SW480 (cell line): ENCODE results near the gene KATNAL1.
A peak's percentile ranks its signal among the peaks of the same experiment; 100 is the strongest.
"Not testable (repeated sequence)": the region's sequence is repeated elsewhere in the genome, so short reads cannot be mapped to it uniquely, and the experiment has no call there.

Experiments
- DNase-seq: peaks from one replicate; pipeline ENCODE4 v3.0.0-alpha.2; 2016; ENCODE audit warnings: low spot score

Gene KATNAL1

DNA sequence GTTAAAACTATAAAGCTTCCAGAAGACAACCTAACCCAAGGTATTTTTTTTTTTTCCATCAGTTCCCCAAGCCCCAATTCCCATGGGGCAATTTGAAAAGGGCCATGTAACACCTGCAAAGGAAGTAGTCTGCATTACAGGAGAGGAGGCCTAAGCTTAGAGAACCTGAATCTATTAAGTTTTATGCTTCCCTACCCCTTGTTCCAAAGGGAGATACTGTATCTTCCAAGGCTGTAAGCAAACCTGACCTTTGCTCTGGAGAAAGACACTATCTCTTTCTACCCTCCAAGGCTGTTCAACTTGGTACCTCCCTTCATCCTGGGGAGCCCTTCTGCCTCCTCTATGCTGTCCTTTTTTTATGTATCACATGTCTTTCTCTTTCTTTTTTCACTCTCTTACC lies 15.0 kb downstream of the KATNAL1 start:
- DNase-seq: no peak

DNA sequence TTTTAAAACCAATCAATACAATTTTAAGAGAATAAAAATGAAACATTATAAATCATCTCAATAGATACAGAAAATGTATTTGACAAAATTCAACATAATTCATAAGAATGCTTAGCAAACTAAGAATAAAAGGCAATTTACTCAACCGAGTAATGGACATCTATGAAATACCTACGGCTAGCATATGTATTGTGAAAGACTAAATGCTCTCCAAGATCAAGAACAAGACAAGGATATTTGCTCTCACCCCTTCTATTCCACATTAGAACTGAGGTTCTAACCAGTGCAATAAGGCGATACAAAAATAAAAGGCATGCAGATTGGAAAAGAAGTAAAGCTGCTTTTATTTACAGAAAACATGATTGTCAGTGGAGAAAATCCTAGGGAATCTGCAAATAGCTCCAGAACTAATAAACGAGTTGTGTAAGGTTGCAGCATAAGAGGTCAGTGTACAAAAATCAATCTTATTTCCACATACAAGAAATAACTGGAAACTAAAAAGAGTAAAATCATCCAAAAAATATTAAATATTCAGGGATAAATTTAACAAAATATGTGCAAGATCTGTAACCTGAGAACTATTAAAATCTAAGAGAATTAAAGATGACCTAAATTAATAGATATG lies 16.4 kb downstream of the KATNAL1 start:
- DNase-seq: no peak

DNA sequence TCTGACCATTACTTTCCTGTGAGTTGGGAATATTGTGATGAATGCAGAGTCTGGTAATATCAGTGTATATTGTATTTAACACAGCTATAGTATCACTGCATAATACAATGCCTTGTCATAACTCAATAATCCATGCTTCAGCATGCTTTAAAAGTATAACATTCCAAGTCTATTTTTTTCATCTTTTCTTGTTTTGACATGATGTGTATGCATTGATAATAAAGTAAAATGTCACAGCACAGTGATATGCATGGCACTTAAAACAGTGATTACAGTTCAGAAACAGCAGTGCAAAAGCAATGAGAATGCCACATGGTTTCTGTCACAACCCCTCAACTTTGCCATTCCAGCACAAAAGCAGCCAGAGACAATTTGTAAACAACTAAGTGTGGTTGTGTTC lies 17.8 kb downstream of the KATNAL1 start:
- DNase-seq: no peak

DNA sequence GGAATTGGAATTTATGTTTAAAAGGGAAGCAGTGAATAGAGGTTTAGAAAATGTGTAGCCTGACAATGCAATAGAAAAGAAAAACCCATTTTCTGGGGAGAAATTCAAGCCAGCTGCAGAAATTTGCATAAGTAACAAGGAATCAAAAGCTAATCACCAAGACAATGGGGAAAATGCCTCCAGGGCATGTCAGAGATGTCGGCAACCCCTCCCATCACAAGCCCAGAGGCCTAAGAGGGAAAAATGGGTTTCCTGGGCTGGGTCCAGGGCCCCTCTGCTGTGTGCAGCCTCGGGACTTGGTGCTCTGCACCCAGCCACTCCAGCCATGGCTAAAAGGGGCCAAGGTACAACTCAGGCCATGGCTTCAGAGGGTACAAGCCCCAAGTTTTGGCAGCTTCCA lies 21.3 kb downstream of the KATNAL1 start:
- DNase-seq: not testable (repeated sequence)

DNA sequence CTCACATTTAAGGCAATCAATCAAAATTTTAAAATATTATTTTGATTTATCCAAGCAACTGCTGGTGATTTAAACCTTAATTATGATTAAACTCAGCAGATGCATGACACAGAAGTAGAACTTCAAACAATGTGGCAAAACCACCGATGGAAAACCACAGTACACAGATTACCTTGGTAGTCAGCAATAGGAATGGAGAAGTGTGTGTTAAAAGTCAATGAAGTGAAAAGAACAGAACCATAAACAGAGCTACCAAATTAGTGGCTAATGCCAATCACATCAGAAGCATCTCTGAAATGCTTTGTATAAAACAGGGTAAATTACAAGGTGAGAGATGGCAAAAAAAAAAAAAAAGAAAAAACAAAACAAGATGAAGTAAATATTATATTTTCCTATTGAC lies 31.2 kb downstream of the KATNAL1 start:
- DNase-seq: peak; percentile 22

DNA sequence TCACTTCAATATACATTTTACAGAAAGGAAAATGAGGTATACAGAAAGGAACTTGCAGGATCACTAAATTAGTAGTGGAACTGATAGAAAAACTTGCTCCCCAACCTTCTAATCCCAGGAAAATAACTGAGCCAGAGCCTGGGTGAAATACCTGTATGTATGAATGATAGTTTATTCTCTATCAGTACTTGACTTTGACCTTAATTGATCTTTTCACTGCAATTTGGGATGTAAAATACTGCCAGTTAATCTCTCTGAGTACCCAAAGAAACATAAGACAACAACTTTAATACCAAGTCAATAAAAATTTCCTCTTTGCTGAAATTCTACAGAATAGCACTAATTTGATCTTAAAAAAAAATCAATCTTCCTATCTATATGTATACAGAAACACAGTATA lies 33.3 kb downstream of the KATNAL1 start:
- no peak for DNase-seq

DNA sequence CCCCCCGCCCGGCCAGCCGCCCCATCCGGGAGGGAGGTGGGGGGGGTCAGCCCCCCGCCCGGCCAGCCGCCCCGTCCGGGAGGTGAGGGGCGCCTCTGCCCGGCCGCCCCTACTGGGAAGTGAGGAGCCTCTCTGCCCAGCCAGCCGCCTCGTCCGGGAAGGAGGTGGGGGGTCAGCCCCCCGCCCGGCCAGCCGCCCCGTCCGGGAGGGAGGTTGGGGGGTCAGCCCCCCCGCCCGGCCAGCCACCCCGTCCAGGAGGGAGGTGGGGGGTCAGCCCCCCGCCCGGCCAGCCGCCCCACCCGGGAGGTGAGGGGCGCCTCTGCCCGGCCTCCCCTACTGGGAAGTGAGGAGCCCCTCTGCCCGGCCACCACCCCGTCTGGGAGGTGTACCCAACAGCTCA lies 37.3 kb downstream of the KATNAL1 start:
- DNase-seq: not testable (repeated sequence)

DNA sequence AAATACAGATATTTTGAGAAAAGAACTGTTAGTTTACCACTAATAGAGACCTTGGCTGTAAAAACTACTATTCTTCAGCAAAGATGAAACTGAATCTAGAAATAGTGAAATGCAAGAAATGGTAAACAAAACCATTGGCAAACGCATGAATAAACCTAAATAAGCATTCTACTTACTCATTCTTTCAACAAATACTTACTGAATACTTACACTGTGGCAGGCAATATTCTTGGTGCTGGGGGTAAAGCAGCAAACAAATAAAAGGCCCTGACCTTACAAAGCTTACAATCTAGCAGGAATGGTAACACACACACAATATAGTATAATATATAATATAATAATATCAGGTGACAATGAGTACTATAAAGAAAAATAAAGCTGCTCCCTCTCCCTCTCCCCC lies 38.7 kb downstream of the KATNAL1 start:
- DNase-seq: no peak

DNA sequence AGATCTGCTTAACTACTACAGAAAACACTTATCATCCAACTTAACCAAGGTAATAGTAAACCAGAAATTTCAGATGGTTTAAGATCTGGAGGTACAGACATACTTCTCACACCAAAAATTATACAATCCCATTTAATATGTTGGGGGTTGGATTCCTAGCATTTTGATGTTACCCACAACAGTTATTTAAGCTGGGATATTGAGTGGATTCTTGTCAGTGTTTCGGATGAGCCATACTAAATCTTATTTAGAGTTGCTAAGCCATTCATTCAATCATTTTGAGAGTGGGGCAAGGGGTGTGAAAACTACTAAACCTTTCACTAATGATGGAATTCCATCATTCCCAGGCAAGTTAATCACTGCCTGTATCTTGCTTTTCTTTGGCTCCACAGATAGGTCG lies 40.6 kb downstream of the KATNAL1 start:
- no peak for DNase-seq

DNA sequence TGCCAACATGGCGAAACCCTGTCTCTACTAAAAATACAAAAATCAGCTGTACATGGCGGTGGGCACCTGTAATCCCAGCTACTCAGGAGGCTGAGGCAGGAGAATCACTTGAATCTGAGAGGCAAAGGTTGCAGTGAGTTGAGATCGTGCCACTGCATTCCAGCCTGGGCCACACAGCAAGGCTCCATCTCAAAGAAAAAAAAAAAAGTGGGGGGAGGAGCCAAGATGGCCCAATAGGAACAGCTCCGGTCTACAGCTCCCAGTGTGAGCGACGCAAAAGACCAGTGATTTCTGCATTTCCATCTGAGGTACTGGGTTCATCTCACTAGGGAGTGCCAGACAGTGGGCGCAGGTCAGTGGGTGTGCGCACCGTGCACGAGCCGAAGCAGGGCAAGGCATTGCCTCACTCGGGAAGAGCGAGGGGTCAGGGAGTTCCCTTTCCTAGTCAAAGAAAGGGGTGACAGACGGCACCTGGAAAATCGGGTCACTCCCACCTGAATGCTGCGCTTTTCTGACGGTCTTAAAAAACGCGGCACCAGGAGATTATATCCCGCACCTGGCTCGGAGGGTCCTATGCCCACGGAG lies 48.1 kb downstream of the KATNAL1 start:
- DNase-seq: not testable (repeated sequence)

DNA sequence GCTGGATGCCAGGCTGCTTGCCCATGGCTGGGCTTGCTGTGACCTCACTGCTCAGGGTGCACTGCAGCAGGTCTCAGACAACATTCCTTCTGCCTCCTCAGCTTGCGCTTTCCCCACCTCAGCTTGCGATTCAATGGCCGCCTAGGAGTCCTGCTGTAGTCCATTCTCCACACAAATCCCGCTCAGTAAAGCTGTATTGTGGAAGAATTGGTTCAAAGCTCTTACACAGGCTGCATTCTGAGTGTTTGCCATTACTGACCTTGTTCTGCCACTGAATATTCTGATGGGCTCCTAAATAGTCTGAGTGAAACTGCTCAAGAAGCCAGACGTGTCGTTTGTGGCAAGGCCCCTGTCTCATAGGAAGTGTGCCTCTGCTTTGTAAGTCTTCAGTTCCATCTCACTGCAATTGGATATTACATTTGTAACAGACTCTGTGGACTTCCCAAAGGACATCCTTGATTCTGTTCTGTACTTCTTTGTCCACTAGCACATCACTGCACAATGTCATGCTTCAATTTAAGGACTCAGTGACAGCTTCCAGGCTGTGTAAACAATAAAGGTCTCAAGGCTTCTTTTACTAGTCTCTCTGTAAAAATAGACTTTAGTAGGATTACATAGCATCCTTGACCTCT lies 49.8 kb downstream of the KATNAL1 start:
- DNase-seq: no peak

DNA sequence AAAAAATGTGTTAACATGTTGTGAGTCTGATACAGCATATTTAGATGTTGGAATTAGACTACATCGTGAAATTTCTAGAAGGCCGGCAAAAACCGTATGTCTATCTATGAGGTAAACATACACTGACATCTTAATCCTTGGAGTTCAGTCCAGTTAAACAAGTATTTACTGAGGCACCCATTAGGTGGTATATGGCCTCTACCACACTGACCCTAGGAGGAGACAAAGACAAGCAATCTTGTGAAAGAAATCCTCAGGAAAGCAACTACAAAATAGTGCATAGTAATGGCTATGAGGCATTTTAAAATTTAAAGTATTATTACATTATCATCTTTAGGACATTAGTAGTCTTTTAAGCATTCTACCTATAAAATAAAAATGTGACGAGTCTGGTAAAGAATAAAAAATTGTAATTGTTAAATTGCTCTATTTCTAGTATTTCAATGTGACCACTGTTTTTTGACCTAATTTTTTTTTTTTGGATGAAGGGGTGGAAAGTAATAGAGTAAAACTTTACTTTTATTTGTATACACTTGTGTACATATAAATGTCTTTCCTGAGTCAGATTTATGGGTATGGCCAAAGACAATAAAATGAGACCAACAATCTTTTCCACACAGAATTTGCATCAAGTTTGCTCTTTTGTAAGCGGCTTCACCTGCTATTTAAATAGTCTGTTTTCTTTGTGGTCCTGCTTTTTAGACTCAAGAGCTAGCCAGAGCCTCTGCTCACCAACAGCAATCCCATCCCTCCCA lies 50.5 kb downstream of the KATNAL1 start:
- DNase-seq: no peak

DNA sequence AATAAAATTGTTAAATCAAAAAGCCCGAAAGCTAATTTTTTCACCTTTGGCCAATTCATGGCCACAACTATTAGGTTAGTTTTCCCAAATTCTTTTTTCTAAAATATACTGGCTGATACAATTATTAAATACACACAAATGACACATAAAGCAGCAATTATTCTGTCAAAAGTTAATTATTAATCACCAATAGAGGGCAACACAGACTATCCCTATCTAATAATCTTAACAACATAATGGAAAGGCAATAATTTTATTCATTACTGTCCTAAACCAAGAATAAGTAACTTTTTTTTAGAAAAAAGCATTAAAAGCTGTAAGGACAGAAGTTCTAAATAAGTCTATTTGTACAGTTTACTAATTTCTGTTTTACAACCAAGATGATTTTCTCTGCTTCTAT lies 51.7 kb downstream of the KATNAL1 start:
- DNase-seq: no peak

DNA sequence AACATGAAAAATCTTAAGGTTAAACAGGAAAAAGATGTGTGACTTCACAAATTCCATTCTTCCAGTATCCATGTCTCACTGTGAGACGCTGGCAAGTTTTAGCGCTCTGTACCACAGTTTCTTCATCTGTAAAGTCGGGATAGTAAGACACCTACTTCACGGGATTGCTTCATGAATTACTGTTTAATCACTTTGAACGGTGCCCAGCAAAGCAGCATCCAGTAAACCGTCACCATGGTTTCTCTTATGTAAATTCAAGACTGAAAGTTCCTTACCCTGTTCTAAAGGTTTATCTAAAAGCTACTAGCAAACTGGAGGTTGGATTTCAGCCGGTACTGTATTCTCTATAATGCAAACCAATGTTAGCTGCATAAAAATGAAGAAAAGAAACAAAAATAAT lies 53.5 kb downstream of the KATNAL1 start:
- no peak for DNase-seq

DNA sequence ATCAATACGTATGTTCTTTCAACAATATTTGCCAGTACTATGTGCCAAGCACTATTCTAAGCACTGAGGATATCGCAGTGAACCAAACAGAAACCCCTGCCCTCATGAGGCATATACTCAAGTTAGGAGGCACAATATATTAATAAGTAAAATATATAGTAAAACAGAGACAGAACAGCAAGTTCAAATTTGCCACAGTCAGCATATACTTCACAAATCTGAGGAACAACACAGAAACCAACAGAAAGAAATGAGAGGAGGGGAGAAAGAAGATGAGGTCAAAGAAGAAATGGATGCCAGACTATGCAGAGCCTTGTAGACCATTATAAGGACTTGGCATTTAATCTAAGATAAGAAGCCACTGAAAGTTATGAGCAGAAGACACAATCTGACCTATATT lies 59.9 kb downstream of the KATNAL1 start:
- DNase-seq: no peak

DNA sequence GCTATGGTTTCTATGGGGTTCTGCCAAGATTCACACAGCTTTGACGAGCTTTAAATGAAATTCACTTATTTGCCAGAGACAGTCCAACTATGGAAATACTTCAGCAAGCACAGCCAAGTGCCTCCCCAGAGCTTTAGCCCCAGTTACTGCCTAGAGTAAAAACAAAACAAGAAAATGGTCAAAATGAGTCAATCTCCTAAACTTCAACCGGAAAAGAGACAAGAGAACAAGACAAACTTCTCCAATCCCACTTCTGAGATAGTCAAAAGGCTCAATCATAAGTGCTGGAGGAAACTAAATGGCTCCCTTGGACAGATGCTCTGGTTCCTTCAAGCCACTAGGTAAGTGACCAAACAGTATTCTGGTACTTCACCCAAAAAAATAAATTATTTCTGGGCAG lies 65.8 kb downstream of the KATNAL1 start:
- no peak for DNase-seq

DNA sequence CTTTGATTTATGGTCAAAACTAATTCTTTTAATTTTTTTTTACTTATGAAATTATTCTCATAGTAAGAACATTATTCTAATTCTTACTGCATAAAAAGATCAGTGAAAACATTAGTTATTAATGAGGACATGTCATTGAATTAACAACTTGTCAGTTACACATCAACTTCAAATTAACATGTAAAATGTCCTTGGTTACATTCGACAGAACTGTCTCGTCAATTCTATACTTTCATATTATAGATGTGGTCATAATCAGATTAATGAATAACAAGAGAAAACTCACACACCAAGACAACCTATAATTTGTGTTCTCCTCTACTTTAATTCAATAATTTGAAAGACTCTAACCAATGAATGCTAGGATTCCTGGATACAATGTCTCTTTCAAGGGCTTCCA lies 66.7 kb downstream of the KATNAL1 start:
- no peak for DNase-seq

DNA sequence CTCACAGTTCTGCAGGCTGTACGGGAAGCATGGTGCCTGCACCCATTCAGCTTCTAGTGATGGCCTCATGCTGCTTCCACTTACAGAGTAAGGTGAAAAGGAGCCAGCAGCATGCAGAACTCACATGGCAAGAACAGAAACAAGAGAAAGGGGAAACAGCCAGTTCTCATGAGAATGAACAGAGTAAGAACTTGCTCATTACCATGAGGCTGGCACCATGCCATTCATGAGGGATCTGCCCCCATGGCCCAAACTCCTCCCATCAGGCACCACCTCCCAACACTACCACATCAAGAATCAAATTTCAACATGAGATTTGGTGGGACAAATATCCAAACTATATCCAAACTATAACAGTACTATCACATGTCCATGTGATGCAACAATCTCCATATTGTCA lies 72.1 kb downstream of the KATNAL1 start:
- no peak for DNase-seq

DNA sequence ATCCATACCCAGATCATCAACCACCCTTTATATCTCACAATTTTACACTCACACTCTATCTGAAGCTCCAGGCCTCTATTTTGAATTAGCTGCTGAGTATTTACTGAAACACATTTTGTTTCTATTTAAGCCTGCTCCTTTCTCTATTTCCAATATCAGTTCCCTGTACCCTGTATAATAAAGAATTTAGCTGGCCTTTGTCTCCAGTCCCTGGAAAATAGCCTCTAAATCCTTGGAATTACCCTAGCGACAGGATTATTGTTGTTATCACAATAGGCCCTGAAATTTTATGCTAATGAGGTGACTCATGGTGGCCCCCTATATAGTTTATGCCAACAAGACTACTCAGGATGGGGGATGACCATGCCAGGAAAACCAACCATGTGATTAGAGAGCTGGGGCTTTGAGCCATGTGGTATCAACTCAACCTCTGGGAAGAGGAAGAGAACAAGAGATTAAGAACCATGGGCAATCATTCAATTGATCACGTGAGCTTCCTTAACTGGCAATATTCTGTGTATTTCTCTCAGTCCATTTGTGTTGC lies 72.7 kb downstream of the KATNAL1 start:
- DNase-seq: no peak

DNA sequence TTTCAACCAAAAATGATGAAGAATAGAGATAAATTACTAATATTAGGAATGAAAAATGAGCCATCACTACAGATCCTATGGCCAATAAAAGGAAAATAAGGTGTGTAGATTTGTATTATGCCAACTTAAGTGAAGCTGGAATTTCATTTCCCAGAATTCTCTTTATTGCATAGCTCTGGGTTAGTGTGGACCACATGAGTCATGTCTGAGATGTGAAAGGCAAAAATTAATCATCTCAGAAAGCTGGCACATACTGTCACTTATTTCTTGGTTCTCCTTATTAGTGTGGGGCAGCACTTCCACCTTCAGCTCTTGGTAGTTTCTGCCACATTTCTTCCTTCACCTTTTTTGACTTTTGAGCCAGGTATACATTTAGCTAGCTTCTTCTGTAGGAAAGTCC lies 82.6 kb downstream of the KATNAL1 start:
- peak; percentile 9 for DNase-seq

DNA sequence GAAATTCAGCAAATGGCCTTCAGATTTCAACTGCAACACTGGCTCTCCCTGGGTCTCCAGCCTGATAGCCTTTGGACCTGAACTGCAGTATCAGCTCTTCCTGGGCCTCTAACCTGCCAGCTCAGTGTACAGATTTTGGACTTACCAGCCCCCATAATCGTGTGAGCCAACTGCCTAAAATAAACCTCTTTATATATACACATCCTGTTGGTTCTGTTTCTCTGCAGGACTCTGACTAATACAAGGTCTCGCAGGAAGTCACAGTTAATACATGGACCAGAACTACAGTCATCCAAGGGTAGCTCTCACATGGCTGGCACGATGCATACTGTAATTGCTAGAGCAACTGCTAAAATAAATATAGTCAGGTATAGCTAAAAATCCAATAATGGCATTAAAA lies 85.1 kb downstream of the KATNAL1 start:
- DNase-seq: no peak

DNA sequence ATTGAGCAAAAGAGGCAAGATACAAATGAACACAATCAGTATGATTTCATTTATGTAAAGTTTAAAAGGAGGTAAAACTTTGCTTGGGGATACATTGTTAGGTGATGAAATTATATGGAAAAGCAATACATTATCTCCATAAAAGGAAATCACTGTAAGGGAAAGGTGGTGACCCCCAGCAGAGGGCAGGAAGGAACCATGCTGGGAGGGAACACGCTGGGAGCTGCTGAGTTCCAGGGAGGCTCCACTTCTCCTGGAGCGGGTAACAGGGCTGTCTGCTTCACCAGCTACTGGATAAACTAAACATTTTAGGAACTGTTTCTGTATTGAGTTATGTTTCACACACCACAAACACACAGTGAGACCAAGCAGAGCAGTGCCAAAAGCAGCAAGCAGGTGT lies 91.2 kb downstream of the KATNAL1 start:
- no peak for DNase-seq

DNA sequence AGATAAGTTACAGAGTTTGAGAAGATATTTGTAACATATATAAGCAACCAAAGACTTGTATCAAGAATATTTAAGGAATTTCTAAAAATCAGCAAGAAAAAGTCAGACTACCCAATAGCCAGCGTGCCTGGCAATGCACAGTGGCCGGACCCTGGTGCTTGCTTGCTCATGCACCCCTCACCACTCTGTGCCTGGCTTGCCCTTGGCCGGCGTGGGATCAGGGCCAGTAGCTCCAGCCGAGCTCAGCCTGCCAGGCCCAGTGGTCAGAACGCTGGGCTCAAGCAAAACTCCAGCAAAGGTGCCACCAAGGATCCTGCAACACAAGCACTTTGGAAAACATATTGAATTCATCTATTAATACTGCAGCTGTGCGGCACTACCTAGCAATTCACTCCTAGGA lies 95.1 kb downstream of the KATNAL1 start:
- no peak for DNase-seq
